DOHH2 (cell line): ENCODE data around the gene GPX6.
"Not testable (repeated sequence)": the region's sequence is repeated elsewhere in the genome, so short reads cannot be mapped to it uniquely, and the experiment has no call there.

ENCODE experiments used
- H3F3A ChIP-seq: fragments of 200-600 bp; sonication (generic), shearing (Covaris generic); 2 replicates; pipeline ENCODE4 v1.6.0; 2016; ENCODE audit warnings: antibody characterized with exemption, mild to moderate bottlenecking; ENCODE audit not compliant: control insufficient read depth, insufficient read depth
- H3K27ac ChIP-seq: fragments of 200-600 bp; sonication (generic); 2 replicates; pipeline ENCODE4 v1.5.1; 2014; ENCODE audit warnings: low read depth, mild to moderate bottlenecking, low read length, moderate library complexity
- H3K27me3 ChIP-seq: fragments of 200-600 bp; sonication (generic); 2 replicates; pipeline ENCODE4 v1.6.1; 2014; ENCODE audit warnings: mild to moderate bottlenecking, low read length, mixed read lengths; ENCODE audit not compliant: control insufficient read depth
- H3K36me3 ChIP-seq: fragments of 200-600 bp; sonication (generic); 2 replicates; pipeline ENCODE4 v1.6.1; 2014; ENCODE audit warnings: mild to moderate bottlenecking, low read length, moderate library complexity, mixed read lengths; ENCODE audit not compliant: control insufficient read depth
- H3K4me1 ChIP-seq: fragments of 200-600 bp; sonication (generic); 2 replicates; pipeline ENCODE4 v1.6.1; 2014; ENCODE audit warnings: mild to moderate bottlenecking, low read length, mixed read lengths; ENCODE audit not compliant: control insufficient read depth
- H3K4me2 ChIP-seq: fragments of 200-600 bp; sonication (generic); 2 replicates; pipeline ENCODE4 v1.6.0; 2014; ENCODE audit warnings: mild to moderate bottlenecking, low read length, moderate library complexity
- H3K4me3 ChIP-seq: fragments of 200-600 bp; sonication (generic); 2 replicates; pipeline ENCODE4 v1.5.1; 2014; ENCODE audit warnings: mild to moderate bottlenecking, low read length, mixed read lengths
- H3K79me2 ChIP-seq: fragments of 200-600 bp; sonication (generic); 2 replicates; pipeline ENCODE4 v1.6.1; 2014; ENCODE audit warnings: mild to moderate bottlenecking, low read length, mixed read lengths; ENCODE audit not compliant: control insufficient read depth
- H3K9me2 ChIP-seq: fragments of 200-600 bp; sonication (generic); replicated peaks from 2 replicates; pipeline ENCODE4 v1.6.1; 2014; ENCODE audit warnings: mild to moderate bottlenecking, low read length, mixed read lengths; ENCODE audit not compliant: control insufficient read depth
- H3K9me3 ChIP-seq: fragments of 200-600 bp; sonication (generic); 2 replicates; pipeline ENCODE4 v1.6.1; 2014; ENCODE audit warnings: antibody characterized with exemption, low read length, mixed read lengths; ENCODE audit not compliant: control insufficient read depth, insufficient read depth
- H4K20me1 ChIP-seq: fragments of 200-600 bp; sonication (generic); 2 replicates; pipeline ENCODE4 v1.6.0; 2014; ENCODE audit warnings: low read depth, mild to moderate bottlenecking, antibody characterized with exemption, low read length, moderate library complexity; ENCODE audit not compliant: control insufficient read depth, insufficient read depth
- EZH2phosphoT487 ChIP-seq: fragments of 200-600 bp; sonication (generic); IDR thresholded peaks from 2 replicates; pipeline ENCODE4 v1.6.1; 2017; ENCODE audit warnings: borderline replicate concordance, mild to moderate bottlenecking, antibody characterized with exemption, low read length, moderate library complexity, mixed read lengths
- TF ChIP-seq, protein P1 (sequence below): fragments of 200-600 bp; sonication (generic); IDR thresholded peaks from one replicate; pipeline ENCODE4 v1.5.1; 2014; ENCODE audit warnings: antibody characterized with exemption, mild to moderate bottlenecking, low read depth, low read length; ENCODE audit not compliant: poor library complexity, severe bottlenecking

Gene GPX6

DNA sequence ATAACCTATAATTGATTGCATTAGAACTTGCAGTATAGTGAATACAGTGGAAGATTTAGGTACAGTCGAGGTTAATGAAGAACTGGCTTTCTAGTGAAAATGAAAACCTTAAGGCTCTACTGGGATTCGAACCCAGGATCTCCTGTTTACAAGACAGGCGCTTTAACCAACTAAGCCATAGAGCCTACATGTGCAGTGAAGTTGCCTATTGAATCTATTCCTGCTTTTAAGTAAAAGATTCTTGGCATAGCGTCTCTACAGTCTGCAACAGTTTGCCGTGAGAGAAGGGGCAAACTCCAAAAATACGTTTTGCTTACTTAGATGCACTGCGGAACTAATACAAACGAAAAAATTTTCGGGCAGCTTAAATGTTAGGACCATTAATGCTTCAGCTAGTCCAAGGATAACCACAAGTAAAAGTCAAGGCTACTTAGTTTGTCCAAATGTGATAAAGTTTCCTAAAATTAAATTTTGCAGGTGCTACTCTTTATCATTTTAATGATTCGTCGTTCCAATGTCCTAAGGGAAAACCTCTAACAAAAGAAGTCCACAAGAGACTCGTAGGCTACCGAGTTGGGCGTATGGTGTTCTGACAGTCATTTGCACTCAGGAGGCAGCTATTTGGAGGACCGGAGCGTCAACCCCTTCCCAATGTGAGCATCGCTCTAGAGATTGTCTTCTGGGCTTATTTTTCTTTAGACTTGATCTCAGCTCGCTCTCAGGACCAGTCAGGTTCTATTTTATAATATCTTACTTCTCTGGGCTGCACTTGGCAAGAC is 41.0 kb downstream of the GPX6 start:
- Histone ChIP-seq H3K4me2 (peak overlapping the region; percentile 55), H3K9me2 (no peaks in the 10 kb centered on the region), H3K79me2 (no peaks in the 10 kb centered on the region), H3K36me3 (no peaks in the 10 kb centered on the region), H3K27me3 (peaks cover 21% of the 10 kb centered on the region), H4K20me1 (no peaks in the 10 kb centered on the region), H3K4me1 (no peaks in the 10 kb centered on the region), H3K27ac (no peak overlapping the region), H3F3A (no peaks in the 10 kb centered on the region), H3K4me3 (peak overlapping the region; percentile 62), H3K9me3 (no peaks in the 10 kb centered on the region)
- no peak; the same call in 1 of the 2 replicates for TF ChIP-seq EZH2phosphoT487
- TF ChIP-seq, protein P1, sequence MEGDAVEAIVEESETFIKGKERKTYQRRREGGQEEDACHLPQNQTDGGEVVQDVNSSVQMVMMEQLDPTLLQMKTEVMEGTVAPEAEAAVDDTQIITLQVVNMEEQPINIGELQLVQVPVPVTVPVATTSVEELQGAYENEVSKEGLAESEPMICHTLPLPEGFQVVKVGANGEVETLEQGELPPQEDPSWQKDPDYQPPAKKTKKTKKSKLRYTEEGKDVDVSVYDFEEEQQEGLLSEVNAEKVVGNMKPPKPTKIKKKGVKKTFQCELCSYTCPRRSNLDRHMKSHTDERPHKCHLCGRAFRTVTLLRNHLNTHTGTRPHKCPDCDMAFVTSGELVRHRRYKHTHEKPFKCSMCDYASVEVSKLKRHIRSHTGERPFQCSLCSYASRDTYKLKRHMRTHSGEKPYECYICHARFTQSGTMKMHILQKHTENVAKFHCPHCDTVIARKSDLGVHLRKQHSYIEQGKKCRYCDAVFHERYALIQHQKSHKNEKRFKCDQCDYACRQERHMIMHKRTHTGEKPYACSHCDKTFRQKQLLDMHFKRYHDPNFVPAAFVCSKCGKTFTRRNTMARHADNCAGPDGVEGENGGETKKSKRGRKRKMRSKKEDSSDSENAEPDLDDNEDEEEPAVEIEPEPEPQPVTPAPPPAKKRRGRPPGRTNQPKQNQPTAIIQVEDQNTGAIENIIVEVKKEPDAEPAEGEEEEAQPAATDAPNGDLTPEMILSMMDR, result no peak

- H3K4me3 ChIP-seq, H3K4me1 ChIP-seq, H3K36me3 ChIP-seq, H3K27me3 ChIP-seq, H3K9me3 ChIP-seq, H3K27ac ChIP-seq, H3K79me2 ChIP-seq, H3F3A ChIP-seq, H3K4me2 ChIP-seq, H3K9me2 ChIP-seq, H4K20me1 ChIP-seq: not testable (repeated sequence)
Observed at GRCh38 chr6:28469153-28469745, 46.3 kb downstream of the GPX6 start.

DNA sequence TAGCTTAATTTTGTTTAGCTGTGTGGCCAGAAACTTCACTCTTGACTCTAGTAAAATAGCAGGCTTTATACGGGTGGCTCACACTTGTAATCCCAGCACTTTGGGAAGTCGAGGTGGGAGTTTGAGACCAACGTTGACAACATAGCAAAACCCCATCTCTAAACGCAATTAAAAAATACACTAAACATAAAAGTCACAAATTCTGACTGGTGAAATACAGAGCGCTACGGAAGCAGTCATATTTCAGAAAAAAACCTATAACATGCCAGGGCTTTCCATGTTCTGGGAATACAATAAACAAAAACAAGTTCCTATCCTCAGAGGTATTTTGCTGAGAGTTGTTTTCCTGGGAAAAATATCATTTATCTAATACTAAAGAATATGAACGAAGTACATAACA is 47.5 kb downstream of the GPX6 start:
- H3K27me3 ChIP-seq, result peaks cover 9% of the 10 kb centered on the region; the same call in 1 of the 2 replicates

DNA sequence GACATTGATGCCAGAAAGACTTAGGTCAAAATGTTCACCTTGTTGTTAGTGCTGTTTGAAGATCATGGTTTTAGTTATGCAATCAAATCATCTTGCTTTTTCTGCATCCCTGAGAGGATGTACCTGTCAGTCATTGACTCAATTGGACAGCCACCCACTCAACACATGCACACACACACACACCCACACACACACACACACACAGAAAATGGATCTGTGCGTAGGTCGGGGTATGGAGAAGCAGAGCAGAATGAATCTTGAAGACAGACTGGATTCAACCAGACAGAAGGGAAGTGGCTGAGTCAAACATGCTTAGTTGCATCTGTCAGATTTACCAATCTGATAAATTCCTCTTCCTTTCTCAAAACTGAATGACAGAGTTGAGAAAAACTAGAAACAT is 53.2 kb downstream of the GPX6 start:
- Histone ChIP-seq H4K20me1 (no peaks in the 10 kb centered on the region), H3F3A (no peaks in the 10 kb centered on the region), H3K4me2 (no peak overlapping the region), H3K27ac (no peak overlapping the region), H3K27me3 (peaks cover 30% of the 10 kb centered on the region), H3K79me2 (no peaks in the 10 kb centered on the region), H3K4me3 (no peak overlapping the region), H3K36me3 (no peaks in the 10 kb centered on the region), H3K4me1 (no peaks in the 10 kb centered on the region), H3K9me3 (no peaks in the 10 kb centered on the region), H3K9me2 (no peaks in the 10 kb centered on the region)
- no peak for TF ChIP-seq EZH2phosphoT487
- TF ChIP-seq, protein P1, result no peak

More for the DNA sequence above, 47.5 kb downstream of the GPX6 start:
- no peaks in the 10 kb centered on the region for H3F3A ChIP-seq
- H3K4me3 ChIP-seq, result no peak overlapping the region
- H3K27ac ChIP-seq, result no peak overlapping the region
- no peaks in the 10 kb centered on the region for H3K9me2 ChIP-seq
- H4K20me1 ChIP-seq, result no peaks in the 10 kb centered on the region
- TF ChIP-seq, protein P1, result no peak
- TF ChIP-seq EZH2phosphoT487, result no peak
- no peaks in the 10 kb centered on the region for H3K9me3 ChIP-seq
- H3K4me1 ChIP-seq, result no peaks in the 10 kb centered on the region
- no peaks in the 10 kb centered on the region for H3K79me2 ChIP-seq
- no peak overlapping the region for H3K4me2 ChIP-seq
- H3K36me3 ChIP-seq, result no peaks in the 10 kb centered on the region
